Upper lobe of left lung (tissue), 4 donors: ENCODE data around the gene HDAC1.

Source experiments
- POLR2A ChIP-seq, 4 donors: fragments of 450-650 bp; IDR thresholded peaks; one replicate each; pipeline ENCODE4 v1.5.1; 2016 to 2017; ENCODE audit warnings: antibody characterized with exemption in 4 of 4, mild to moderate bottlenecking in 2 of 4
- POLR2AphosphoS5 ChIP-seq, 2 donors: sonication (generic); formaldehyde crosslinking; IDR thresholded peaks; one replicate each; pipeline ENCODE4 v1.5.1; 2017; ENCODE audit warnings: antibody characterized with exemption in 2 of 2
- TF ChIP-seq, protein P1 (sequence below), 6 experiments: fragments of 450-650 bp in 4 of 6; fragments of 200-600 bp in 2 of 6; sonication (generic) in 2 of 6; IDR thresholded peaks; one replicate each; pipeline ENCODE4 v1.5.1; 2016 to 2019; ENCODE audit warnings: antibody characterized with exemption in 6 of 6

DNA sequence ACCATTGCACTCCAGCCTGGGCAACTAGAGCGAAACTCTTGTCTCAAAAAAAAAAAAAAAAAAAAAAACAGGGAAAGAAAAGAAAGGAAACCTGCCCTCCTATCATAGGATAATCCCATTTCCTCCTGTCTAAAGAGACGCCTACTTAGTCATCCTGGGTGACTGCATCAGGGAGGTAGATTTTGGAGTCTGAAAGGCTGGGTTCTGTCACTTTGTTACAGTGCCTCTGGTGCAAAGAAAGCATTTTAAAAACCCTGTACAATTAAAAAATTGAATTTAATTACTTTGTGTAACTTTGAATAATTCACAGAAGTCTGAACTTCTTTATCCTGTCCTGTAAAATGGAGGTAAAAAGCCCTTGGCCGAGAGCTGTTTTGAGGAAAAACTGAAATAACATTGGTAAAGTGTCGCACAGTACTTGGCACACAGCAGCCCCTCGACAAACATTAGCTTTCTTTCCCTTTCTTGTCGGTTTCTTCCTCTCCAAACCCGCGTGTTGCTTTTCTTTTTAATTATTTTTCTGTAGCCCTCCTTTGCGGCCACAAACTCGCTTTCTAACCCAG is 657 bp upstream of the HDAC1 start:
- TF ChIP-seq, protein P1, sequence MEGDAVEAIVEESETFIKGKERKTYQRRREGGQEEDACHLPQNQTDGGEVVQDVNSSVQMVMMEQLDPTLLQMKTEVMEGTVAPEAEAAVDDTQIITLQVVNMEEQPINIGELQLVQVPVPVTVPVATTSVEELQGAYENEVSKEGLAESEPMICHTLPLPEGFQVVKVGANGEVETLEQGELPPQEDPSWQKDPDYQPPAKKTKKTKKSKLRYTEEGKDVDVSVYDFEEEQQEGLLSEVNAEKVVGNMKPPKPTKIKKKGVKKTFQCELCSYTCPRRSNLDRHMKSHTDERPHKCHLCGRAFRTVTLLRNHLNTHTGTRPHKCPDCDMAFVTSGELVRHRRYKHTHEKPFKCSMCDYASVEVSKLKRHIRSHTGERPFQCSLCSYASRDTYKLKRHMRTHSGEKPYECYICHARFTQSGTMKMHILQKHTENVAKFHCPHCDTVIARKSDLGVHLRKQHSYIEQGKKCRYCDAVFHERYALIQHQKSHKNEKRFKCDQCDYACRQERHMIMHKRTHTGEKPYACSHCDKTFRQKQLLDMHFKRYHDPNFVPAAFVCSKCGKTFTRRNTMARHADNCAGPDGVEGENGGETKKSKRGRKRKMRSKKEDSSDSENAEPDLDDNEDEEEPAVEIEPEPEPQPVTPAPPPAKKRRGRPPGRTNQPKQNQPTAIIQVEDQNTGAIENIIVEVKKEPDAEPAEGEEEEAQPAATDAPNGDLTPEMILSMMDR (IDR thresholded peaks at IDR 0.05), result no peak
- no peak for TF ChIP-seq POLR2A (IDR thresholded peaks at IDR 0.05)
- no peak for TF ChIP-seq POLR2AphosphoS5 (IDR thresholded peaks at IDR 0.05)
